Adrenal gland (tissue), 12 donors: ENCODE data around the gene TMED4. TPM values are rescaled to one million over a fixed set of nuclear protein-coding genes. Genes with fewer than 3 reads are reported as not detected.

Experiments used
- DNase-seq, 7 donors: peaks; one replicate each; pipeline ENCODE4 v3.0.0-alpha.2; 2019 to 2020
- H3K27ac ChIP-seq, 5 donors: fragments of 200-600 bp; sonication (generic) in 4 of 5; 1 replicate in 3 of 5; 2 replicates in 2 of 5; pipeline versions ENCODE4 v1.5.1 to v1.8.0; 2016 to 2020; ENCODE audit warnings: mild to moderate bottlenecking in 1 of 5
- H3K27me3 ChIP-seq: fragments of 200-600 bp; 2 replicates; pipeline ENCODE4 v1.8.0; 2021
- H3K36me3 ChIP-seq, 2 donors: fragments of 200-600 bp; replicated peaks in 1 of 2; 1 replicate in 1 of 2; 2 replicates in 1 of 2; pipeline versions ENCODE4 v1.5.1 to v1.8.0; 2018 to 2022
- H3K4me1 ChIP-seq, 2 donors: fragments of 200-600 bp; replicated peaks in 1 of 2; 1 replicate in 1 of 2; 2 replicates in 1 of 2; pipeline versions ENCODE4 v1.5.1 to v1.8.0; 2018 to 2021
- H3K4me3 ChIP-seq, 4 donors: fragments of 200-600 bp; sonication (generic) in 3 of 4; one replicate each; pipeline ENCODE4 v1.5.1; 2016 to 2018
- H3K9me3 ChIP-seq, 3 donors: fragments of 200-600 bp; sonication (generic) in 1 of 3; replicated peaks in 1 of 3; 1 replicate in 2 of 3; 2 replicates in 1 of 3; pipeline versions ENCODE4 v1.5.1 to v1.8.0; 2016 to 2021
- CTCF ChIP-seq, 6 experiments: fragments of 450-650 bp in 4 of 6; fragments of 200-600 bp in 2 of 6; sonication (generic) in 1 of 6; IDR thresholded peaks; 1 replicate in 5 of 6; 2 replicates in 1 of 6; pipeline versions ENCODE4 v1.5.1 to v1.8.0; 2016 to 2021; ENCODE audit warnings: antibody characterized with exemption in 6 of 6, mild to moderate bottlenecking in 2 of 6, moderate library complexity in 1 of 6
- POLR2A ChIP-seq, 2 donors: fragments of 450-650 bp; IDR thresholded peaks; one replicate each; pipeline ENCODE4 v1.6.1; 2017; ENCODE audit warnings: antibody characterized with exemption in 2 of 2, mild to moderate bottlenecking in 2 of 2, moderate library complexity in 1 of 2
- WGBS, 4 donors: extraction: QIAGEN DNeasy Blood & Tissue Kit in 2 of 4; methylation state at CpG; one replicate each; pipeline versions ENCODE4 v1.1.5 to v1.1.7; 2013 to 2017; 5-methylcytosine and 5-hydroxymethylcytosine counted together
- intact Hi-C, 2 donors: fragments of 100-400 bp; cut with DNase I; formaldehyde crosslinking; loops; one replicate each; pipeline versions ENCODE4 v1.14.1 to v1.15.0; 2022 to 2023
- polyA plus RNA-seq, 3 donors: library from polyadenylated mRNA; stranded (reverse); fragments of 200-250 nt in 2 of 3; fragments of 350-450 nt in 1 of 3; fragmentation: Illumina TruSeq in 1 of 3; extraction: RNeasy Lipid Tissue Mini Kit (QIAGEN cat#74804) in 1 of 3; gene quantifications; one replicate each; pipeline ENCODE4 v1.2.3, GENCODE V29; 2013 to 2014
- total RNA-seq, 9 donors: library from RNA; depleted of rRNA in 4 of 9; stranded (reverse); fragments of >200 nt in 4 of 9; fragments of 120-200 nt in 1 of 9; fragmentation: NEBNext Ultra II Directional in 1 of 9; extraction: Animal tissue kit (Norgen Biotek cat#: 25700) in 1 of 9; gene quantifications; one replicate each; pipeline versions ENCODE4 v1.1.0 to v1.2.4, GENCODE V29; 2013 to 2023
- donor health status: healthy with polysubstance abuse.
- donor health status: Bipolar disorder and iron deficiency.
- donor health status: DM: yes; HTN: yes; CAD: no.
- donor health status: DM: no; HTN: no; CAD: no.
- donor health status: DM: no; HTN: no; CAD: no.
- donor health status: DM: yes; HTN: yes; CAD: no.

Gene TMED4
- total and polyA plus RNA-seq, 12 donors, result 45.2 to 189 (median 112) TPM

- no peak overlapping the region for H3K27ac ChIP-seq
- no peaks in the 10 kb centered on the region for H3K9me3 ChIP-seq
- no peaks in the 10 kb centered on the region for H3K27me3 ChIP-seq
- WGBS, 4 donors, result 78 to 91% (median 83%) methylated on average over 2 of the region's 2 CpGs
- TF ChIP-seq POLR2A (IDR thresholded peaks at IDR 0.05) (no peak), CTCF (IDR thresholded peaks at IDR 0.05) (no peak)
- no peak overlapping the region for H3K4me3 ChIP-seq
- peak in 1 of 7 donors; percentile 2 for DNase-seq
- intact Hi-C loops, result no loop called here
- H3K4me1 ChIP-seq, result peaks cover 11 to 33% of the 10 kb centered on the region in 2 donors
- H3K36me3 ChIP-seq, result peaks cover 0 to 46% of the 10 kb centered on the region in 2 donors
These were observed 5.8 kb downstream of the TMED4 start for GRCh38 chr7:44576228-44576627.

- TF ChIP-seq POLR2A (IDR thresholded peaks at IDR 0.05) (no peak), CTCF (IDR thresholded peaks at IDR 0.05) (no peak)
- H3K27ac ChIP-seq, result no peak overlapping the region
- intact Hi-C loops, result no loop called here
- no peak overlapping the region for H3K4me3 ChIP-seq
- H3K4me1 ChIP-seq, result peaks cover 6 to 21% of the 10 kb centered on the region in 2 donors
- H3K9me3 ChIP-seq, result no peaks in the 10 kb centered on the region
- DNase-seq, result no peak
- H3K27me3 ChIP-seq, result no peaks in the 10 kb centered on the region
- peaks cover 0 to 55% of the 10 kb centered on the region in 2 donors for H3K36me3 ChIP-seq
These were observed 7.0 kb downstream of the TMED4 start for GRCh38 chr7:44575054-44575453.

- intact Hi-C loops, result no loop called here
- Histone ChIP-seq H3K27ac (peak overlapping the region; percentile 6 to 87 (median 80)), H3K9me3 (no peaks in the 10 kb centered on the region), H3K36me3 (peaks cover 0 to 55% of the 10 kb centered on the region in 2 donors), H3K4me3 (peak overlapping the region in 3 of 4 donors; percentile 7 to 92 (median 65)), H3K4me1 (peaks cover 6 to 15% of the 10 kb centered on the region in 2 donors), H3K27me3 (no peaks in the 10 kb centered on the region)
- 30 to 38% (median 32%) methylated on average over 17 to 18 of the region's 18 CpGs for WGBS, 4 donors
- TF ChIP-seq POLR2A (IDR thresholded peaks at IDR 0.05), result no peak
- no peak for TF ChIP-seq CTCF (IDR thresholded peaks at IDR 0.05)
- DNase-seq, result peak in 2 of 7 donors; percentile 12 to 22
These were observed 7.7 kb downstream of the TMED4 start for GRCh38 chr7:44574287-44574872.

GRCh38 chr7:44573464-44574286 is 8.4 kb downstream of the TMED4 start, which contains the start of gene DDX56:
TSS of gene DDX56 (minus strand) at chr7:44573908. CDS start at chr7:44573895, 13 bp downstream.
- peak; percentile 93 to 97 (median 96) for DNase-seq
- H3K27ac ChIP-seq, result peak within 1 kb of the TSS; percentile 6 to 87 (median 80)
- no peaks in the 10 kb centered on the region for H3K9me3 ChIP-seq
- peaks cover 0 to 55% of the 10 kb centered on the region in 2 donors for H3K36me3 ChIP-seq
- intact Hi-C loops, result no loop called here
- H3K4me3 ChIP-seq, result peak within 1 kb of the TSS; percentile 46 to 92 (median 58)
- 0 to 1% (median 0%) methylated on average over 16 to 74 of the region's 74 CpGs for WGBS, 4 donors
- H3K4me1 ChIP-seq, result peaks cover 6 to 14% of the 10 kb centered on the region in 2 donors
- no peaks in the 10 kb centered on the region for H3K27me3 ChIP-seq
- TF ChIP-seq POLR2A (IDR thresholded peaks at IDR 0.05) (peak; percentile 74 to 88), CTCF (IDR thresholded peaks at IDR 0.05) (no peak)
